SK-N-SH (cell line): ENCODE results near the gene CYFIP2.

Experiments
- CTCF ChIP-seq: fragments of 200-600 bp; sonication (generic); IDR thresholded peaks from 2 replicates; pipeline ENCODE4 v1.6.1; 2017; ENCODE audit warnings: antibody characterized with exemption, mild to moderate bottlenecking, moderate library complexity
- RAD21 ChIP-seq: IDR thresholded peaks from 2 replicates; pipeline ENCODE4 v1.6.1; 2012; ENCODE audit warnings: mild to moderate bottlenecking, low read length
- REST ChIP-seq: IDR thresholded peaks from 2 replicates; pipeline ENCODE4 v1.6.1; 2012; ENCODE audit warnings: mild to moderate bottlenecking, low read depth, low read length, moderate library complexity

GRCh38 chr5:157326440-157327005 lies 60.6 kb downstream of the CYFIP2 start:
- no peak for TF ChIP-seq REST
- no peak for TF ChIP-seq CTCF
- TF ChIP-seq RAD21, result no peak
